T-helper 22 cell (primary cell): ENCODE results near the gene NAV2.

Experiments
- DNase-seq: peaks from one replicate; pipeline ENCODE4 v3.0.0-alpha.2; 2020; ENCODE audit warnings: low read depth

The NAV2 gene

GRCh38 chr11:19779740-19780139 lies 67.1 kb downstream of the NAV2 start:
- DNase-seq: no peak

- DNase-seq: no peak
Observed at GRCh38 chr11:19781351-19781750, 68.7 kb downstream of the NAV2 start.

GRCh38 chr11:19785265-19785664 lies 72.6 kb downstream of the NAV2 start:
- DNase-seq: no peak

GRCh38 chr11:19786644-19787043 lies 74.0 kb downstream of the NAV2 start:
- DNase-seq: no peak

GRCh38 chr11:19788435-19788834 lies 75.8 kb downstream of the NAV2 start:
- DNase-seq: no peak

GRCh38 chr11:19789245-19789644 lies 76.6 kb downstream of the NAV2 start:
- DNase-seq: no peak

- no peak for DNase-seq
Observed at GRCh38 chr11:19789835-19790710, 77.4 kb downstream of the NAV2 start.

GRCh38 chr11:19790831-19791552 lies 78.4 kb downstream of the NAV2 start:
- DNase-seq: no peak

- no peak for DNase-seq
Observed at GRCh38 chr11:19792510-19792909, 79.9 kb downstream of the NAV2 start.

GRCh38 chr11:19793326-19793725 lies 80.7 kb downstream of the NAV2 start:
- DNase-seq: no peak

- no peak for DNase-seq
Observed at GRCh38 chr11:19794161-19794560, 81.5 kb downstream of the NAV2 start.

GRCh38 chr11:19795082-19795481 lies 82.4 kb downstream of the NAV2 start:
- no peak for DNase-seq

- DNase-seq: no peak
Observed at GRCh38 chr11:19800162-19800561, 87.5 kb downstream of the NAV2 start.

GRCh38 chr11:19800714-19801519 lies 88.3 kb downstream of the NAV2 start:
- DNase-seq: no peak

- no peak for DNase-seq
Observed at GRCh38 chr11:19802773-19803293, 90.2 kb downstream of the NAV2 start.

- DNase-seq: no peak
Observed at GRCh38 chr11:19803506-19803998, 90.9 kb downstream of the NAV2 start.

GRCh38 chr11:19805376-19805775 lies 92.7 kb downstream of the NAV2 start:
- no peak for DNase-seq

GRCh38 chr11:19805827-19806226 lies 93.2 kb downstream of the NAV2 start:
- DNase-seq: no peak

- DNase-seq: no peak
Observed at GRCh38 chr11:19806251-19806650, 93.6 kb downstream of the NAV2 start.

GRCh38 chr11:19808076-19808911 lies 95.7 kb downstream of the NAV2 start:
- DNase-seq: no peak

GRCh38 chr11:19810852-19811251 lies 98.2 kb downstream of the NAV2 start:
- DNase-seq: no peak
